IPS-NIHi7 (cell line): ENCODE data around the gene PPP1R12B.
"Not testable (repeated sequence)": the region's sequence is repeated elsewhere in the genome, so short reads cannot be mapped to it uniquely, and the experiment has no call there.

Experiments
- DNase-seq: peaks from one replicate; pipeline ENCODE4 v3.0.0; 2012; ENCODE audit warnings: mixed read lengths; ENCODE audit errors: extremely low spot score

PPP1R12B gene

DNA sequence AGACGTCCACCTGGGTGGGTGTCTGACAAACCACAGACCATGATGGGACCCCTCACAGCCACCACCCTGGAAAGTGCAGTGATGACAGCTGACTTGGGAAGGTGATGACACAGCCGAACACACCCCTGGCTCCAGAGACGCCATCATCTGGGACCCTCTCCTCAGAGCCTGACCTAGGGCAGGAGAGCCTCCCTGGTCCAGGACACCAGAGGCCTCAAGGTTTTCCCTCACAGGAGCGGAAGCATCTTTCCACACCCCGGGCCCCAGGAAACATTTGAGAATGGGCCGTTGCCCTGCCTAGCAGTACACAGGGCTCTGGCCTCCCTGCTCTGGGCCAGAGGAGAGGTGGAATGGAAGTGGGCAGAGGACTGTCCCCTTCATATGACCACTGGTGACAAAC is 282.0 kb downstream of the PPP1R12B start:
- DNase-seq: no peak

DNA sequence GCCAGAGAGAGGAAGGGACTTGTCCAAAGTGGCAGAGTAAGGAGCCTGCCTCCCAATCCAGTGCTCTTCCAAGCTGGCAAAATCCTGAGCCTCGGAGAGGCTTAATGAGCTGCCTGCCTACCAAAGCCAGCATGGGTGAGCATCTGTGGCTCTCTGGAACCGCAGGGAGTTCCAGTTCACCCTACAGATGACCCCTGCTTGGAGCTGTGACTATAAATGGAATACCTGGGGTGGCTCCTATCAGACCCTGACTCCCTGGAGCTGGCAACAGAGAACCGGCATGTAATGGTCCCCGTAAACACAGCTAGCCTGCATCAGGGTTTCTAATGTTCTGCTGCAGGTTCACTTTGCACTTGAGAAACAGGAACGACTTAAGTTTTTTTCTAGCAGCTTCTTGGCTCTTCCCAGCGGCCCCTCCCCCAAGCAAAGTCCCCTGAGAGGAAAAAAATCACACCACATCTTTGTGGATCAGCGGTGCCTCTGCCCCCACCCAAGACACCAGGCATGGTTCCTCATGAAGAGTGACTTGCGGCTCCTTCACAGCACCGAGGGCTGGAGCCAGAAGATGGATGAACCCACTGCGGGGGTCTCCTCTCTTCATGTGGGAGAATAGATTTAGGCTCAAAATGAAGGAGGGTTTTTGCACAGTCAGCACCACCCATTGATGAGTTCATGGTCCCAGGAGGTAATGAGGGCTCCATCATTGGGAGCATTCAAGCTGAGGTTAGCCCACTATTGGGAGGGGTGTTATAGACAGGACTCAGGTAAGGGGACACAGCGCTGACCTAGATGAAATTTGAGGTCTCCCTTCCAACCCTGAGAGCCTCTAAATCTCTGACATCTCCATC is 282.8 kb downstream of the PPP1R12B start:
- no peak for DNase-seq

DNA sequence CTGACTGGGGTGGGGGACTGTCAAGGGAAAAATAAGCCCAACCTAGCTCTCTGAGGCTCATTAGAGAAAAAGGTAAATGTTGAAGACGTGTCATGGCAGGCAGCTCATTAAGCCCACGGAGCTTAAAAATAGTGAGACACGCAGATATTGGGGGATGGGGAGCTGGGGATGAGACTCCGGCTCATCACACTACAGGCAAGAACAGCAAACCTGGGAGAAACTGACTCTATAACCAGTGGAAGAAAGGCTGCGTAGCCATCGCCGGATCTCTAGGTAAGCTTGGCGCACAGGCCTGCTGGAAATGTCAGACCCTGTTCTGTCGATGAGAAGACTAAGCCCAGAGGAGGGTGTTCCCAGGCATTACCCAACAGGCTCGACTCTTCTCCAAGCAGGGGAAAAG is 283.7 kb downstream of the PPP1R12B start:
- DNase-seq: no peak

- not testable (repeated sequence) for DNase-seq
Observed at GRCh38 chr1:202636171-202636570, 287.7 kb downstream of the PPP1R12B start.

- DNase-seq: not testable (repeated sequence)
Observed at GRCh38 chr1:202637321-202638018, 289.0 kb downstream of the PPP1R12B start.

DNA sequence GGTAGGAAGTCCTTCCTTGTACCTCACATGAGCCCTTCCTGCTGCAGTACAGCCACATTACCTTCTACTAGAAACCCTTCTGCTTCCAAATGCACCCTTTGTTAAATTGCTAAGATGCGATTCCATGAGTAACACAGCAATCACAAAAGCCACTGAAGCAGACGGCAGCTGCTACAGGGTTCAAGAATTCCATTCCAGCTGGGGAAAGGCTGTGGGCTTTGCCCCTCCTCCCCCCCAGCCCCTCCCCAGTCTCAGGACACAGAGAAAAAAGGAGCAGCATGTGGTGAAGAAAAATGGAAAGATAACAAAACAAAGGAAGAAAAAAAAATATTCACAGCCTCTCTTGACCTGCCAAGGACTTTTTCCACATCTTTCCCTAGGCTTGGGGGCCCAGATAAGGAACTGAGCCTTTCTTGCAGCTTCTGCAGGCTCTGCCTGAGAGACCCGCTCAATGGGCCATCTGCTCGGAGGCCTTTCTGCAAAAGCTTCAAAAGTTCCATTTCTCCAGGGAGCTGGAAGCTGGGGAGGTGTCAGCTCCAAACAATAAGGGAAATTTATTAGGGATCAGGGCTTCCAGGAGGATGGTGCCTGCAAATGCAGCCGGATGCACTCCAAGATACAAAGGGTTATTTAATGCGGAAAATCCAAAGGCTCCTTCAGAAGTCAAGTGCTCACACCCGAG is 289.7 kb downstream of the PPP1R12B start:
- DNase-seq: no peak

DNA sequence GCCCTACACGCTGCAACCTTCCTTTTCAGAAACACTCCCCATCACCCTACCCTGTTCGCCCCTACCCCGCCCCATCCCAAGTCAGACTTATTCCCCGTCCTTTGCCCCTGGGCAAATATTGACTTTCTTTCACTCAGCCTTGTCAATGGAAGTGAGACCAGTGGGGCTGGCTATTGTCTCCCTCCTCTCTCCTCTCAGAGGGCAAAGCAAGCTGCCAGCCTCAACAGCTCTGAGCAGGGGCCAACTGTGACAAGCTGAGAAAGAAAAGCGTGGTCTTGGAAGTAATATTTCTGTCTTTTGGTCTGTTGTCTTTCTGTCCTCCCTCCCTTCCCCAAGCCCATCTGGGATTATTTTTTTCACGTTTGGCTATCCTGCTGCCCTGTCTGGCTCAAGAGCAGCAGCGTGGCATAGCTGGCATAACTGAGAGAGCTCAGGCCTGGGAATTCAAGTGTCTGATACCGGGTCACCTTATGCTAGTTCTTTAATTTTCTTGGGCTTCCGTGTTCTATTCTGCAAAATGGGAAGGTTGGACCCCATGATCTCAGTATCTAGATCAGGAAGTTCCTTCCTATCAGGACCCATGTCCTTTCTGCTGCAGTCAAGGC is 290.3 kb downstream of the PPP1R12B start:
- not testable (repeated sequence) for DNase-seq

GRCh38 chr1:202639500-202639899 is 291.0 kb downstream of the PPP1R12B start:
- no peak for DNase-seq

DNA sequence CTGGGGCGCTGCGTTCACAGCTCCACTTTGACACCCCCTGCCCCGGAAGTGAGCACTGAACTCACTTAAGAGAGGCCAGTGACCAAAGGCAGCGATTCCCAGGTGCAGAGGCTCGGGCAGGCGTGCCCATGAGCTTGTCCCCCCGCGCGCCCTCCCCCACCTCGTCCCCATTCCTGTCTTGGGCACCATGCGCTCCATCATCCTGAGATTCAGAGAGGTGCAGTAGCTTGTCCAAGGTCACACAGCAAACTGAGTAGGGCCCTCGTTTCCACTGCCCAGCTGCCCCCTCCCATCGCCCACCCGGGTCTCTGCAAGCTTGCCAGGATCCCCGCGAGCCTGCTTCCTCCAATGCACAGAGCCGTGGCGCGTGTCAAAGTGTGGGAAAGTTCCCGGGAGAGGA is 293.7 kb downstream of the PPP1R12B start:
- no peak for DNase-seq
